K562 (cell line): Measurements from ENCODE around the gene CARMIL3. TPM values are rescaled to one million over a fixed set of nuclear protein-coding genes. Genes with fewer than 3 reads are reported as not detected.
"Not testable (repeated sequence)": the region's sequence is repeated elsewhere in the genome, so short reads cannot be mapped to it uniquely, and the experiment has no call there.

ENCODE experiments used
- ATAC-seq: fragments of 200-7000 bp; cut with Tn5 transposase; 3 replicates; pipeline ENCODE4 v1.9.1; 2020; ENCODE audit warnings: moderate library complexity
- BruUV-seq: library from RNA; stranded (reverse); fragments of 400-500 nt; replicated peaks from 2 replicates; lab custom pipeline; 2021; lab: Mats Ljungman, UMichigan
- CTCF ChIA-PET: fragments of 300-600 bp; formaldehyde crosslinking; extraction: SDS; loops from one replicate; lab custom pipeline; 2021; ENCODE audit warnings: low intra/inter-chr PET ratio; lab: Yijun Ruan, JAX
- POLR2A ChIA-PET: fragments of 300-600, 350-650 bp; sonication (Branson Sonifier 250); formaldehyde crosslinking; extraction: SDS; loops from one replicate; lab custom pipeline; 2021; ENCODE audit warnings: antibody characterized with exemption, inconsistent platforms; lab: Yijun Ruan, JAX
- DNase-seq, 4 experiments: peaks; one replicate each; pipeline versions ENCODE4 v3.0.0 to v3.0.0-alpha.2; 2011 to 2018; ENCODE audit warnings: low spot score in 3 of 4, mixed read lengths in 3 of 4; ENCODE audit errors: extremely low read depth in 1 of 4
- FAIRE-seq: peaks from 2 replicates; lab custom pipeline; 2011; peaks lifted over from hg19 to GRCh38; lab: Jason Lieb, UNC
- H2AFZ ChIP-seq: 2 replicates; pipeline ENCODE4 v1.6.0; 2011; ENCODE audit warnings: low read depth, low read length, control low read depth, inconsistent platforms
- H3K27ac ChIP-seq: fragments of 200-600 bp; 3 replicates; pipeline ENCODE4 v1.8.0; 2011; ENCODE audit warnings: low read depth, mild to moderate bottlenecking, control low read depth, inconsistent platforms, low read length, moderate library complexity, mixed read lengths; ENCODE audit errors: extremely low read depth
- H3K27me3 ChIP-seq, 2 experiments: fragments of 300-600 bp in 1 of 2; 2 replicates in 1 of 2; 3 replicates in 1 of 2; pipeline versions ENCODE4 v1.6.0 to v1.8.0; 2011; ENCODE audit warnings: inconsistent platforms in 2 of 2, low read length in 2 of 2, mild to moderate bottlenecking in 1 of 2, mixed read lengths in 1 of 2, moderate library complexity in 1 of 2; ENCODE audit not compliant: control insufficient read depth in 2 of 2, insufficient read depth in 2 of 2
- H3K36me3 ChIP-seq: fragments of 300-600 bp; 3 replicates; pipeline ENCODE4 v1.8.0; 2011; ENCODE audit warnings: mild to moderate bottlenecking, low read length, inconsistent platforms; ENCODE audit not compliant: control insufficient read depth, insufficient read depth
- H3K4me1 ChIP-seq, 2 experiments: fragments of 200-600 bp in 1 of 2; replicated peaks in 1 of 2; 2 replicates in 1 of 2; 3 replicates in 1 of 2; pipeline versions ENCODE4 v1.5.1 to v1.8.0; 2011; ENCODE audit warnings: inconsistent platforms in 2 of 2, low read length in 2 of 2, mild to moderate bottlenecking in 1 of 2, mixed read lengths in 1 of 2, moderate library complexity in 1 of 2; ENCODE audit not compliant: control insufficient read depth in 2 of 2, insufficient read depth in 2 of 2
- H3K4me2 ChIP-seq: 2 replicates; pipeline ENCODE4 v1.6.1; 2011; ENCODE audit warnings: low read length, control low read depth, inconsistent platforms, mixed read lengths; ENCODE audit not compliant: insufficient read depth
- H3K4me3 ChIP-seq: fragments of 200-600 bp; sonication (generic), shearing (Covaris generic); 2 replicates; pipeline ENCODE4 v1.5.1; 2016; ENCODE audit warnings: control low read depth, inconsistent platforms
- H3K79me2 ChIP-seq: fragments of 200-600 bp; 3 replicates; pipeline ENCODE4 v1.8.0; 2011; ENCODE audit warnings: low read length, inconsistent platforms; ENCODE audit not compliant: control insufficient read depth, insufficient read depth
- H3K9ac ChIP-seq, 2 experiments: 2 replicates each; pipeline versions ENCODE4 v1.6.0 to v1.6.1; 2011; ENCODE audit warnings: low read depth in 2 of 2, low read length in 2 of 2, control low read depth in 1 of 2, inconsistent platforms in 1 of 2, mild to moderate bottlenecking in 1 of 2, mixed read lengths in 1 of 2; ENCODE audit not compliant: insufficient read depth in 1 of 2
- H3K9me1 ChIP-seq: one replicate; pipeline ENCODE4 v1.6.0; 2011; ENCODE audit warnings: inconsistent platforms, mild to moderate bottlenecking, low read length, moderate library complexity; ENCODE audit not compliant: control insufficient read depth, insufficient read depth
- H3K9me3 ChIP-seq: replicated peaks from 2 replicates; pipeline ENCODE4 v1.5.1; 2011; ENCODE audit warnings: low read depth, low read length, inconsistent platforms; ENCODE audit not compliant: control insufficient read depth, insufficient read depth
- H4K20me1 ChIP-seq: replicated peaks from 2 replicates; pipeline ENCODE4 v1.6.1; 2011; ENCODE audit warnings: low read length, inconsistent platforms, mixed read lengths; ENCODE audit not compliant: control insufficient read depth, insufficient read depth
- CEBPG ChIP-seq, 3 experiments: fragments of 200-800 bp in 1 of 3; sonication (Bioruptor generic) in 1 of 3; sonication (generic) in 1 of 3; formaldehyde crosslinking in 1 of 3; IDR thresholded peaks in 2 of 3; conservative IDR thresholded peaks in 1 of 3; 2 replicates each; pipeline versions ENCODE4 v1.6.1 to v1.8.0; 2016 to 2022; ENCODE audit warnings: missing compliant biosample characterization in 2 of 3, missing genetic modification characterization in 2 of 3, mild to moderate bottlenecking in 1 of 3, missing genetic modification reagents in 1 of 3
- GMEB1 ChIP-seq: fragments of 250-450 bp; sonication (Bioruptor Pico); IDR thresholded peaks from 2 replicates; pipeline ENCODE4 v1.4.0; 2020; ENCODE audit warnings: mild to moderate bottlenecking
- IRF2 ChIP-seq: sonication (generic); formaldehyde crosslinking; IDR thresholded peaks from 2 replicates; pipeline ENCODE4 v1.8.1; 2022; ENCODE audit warnings: mild to moderate bottlenecking, missing genetic modification reagents
- SOX6 ChIP-seq: fragments of 450-650 bp; IDR thresholded peaks from 2 replicates; pipeline ENCODE4 v1.6.1; 2014; ENCODE audit warnings: mild to moderate bottlenecking
- SREBF2 ChIP-seq: sonication (generic); formaldehyde crosslinking; IDR thresholded peaks from 2 replicates; pipeline ENCODE4 v1.4.0; 2020; ENCODE audit warnings: mild to moderate bottlenecking, missing genetic modification reagents
- TCF3 ChIP-seq: sonication (generic); formaldehyde crosslinking; IDR thresholded peaks from 2 replicates; pipeline ENCODE4 v1.4.0; 2020; ENCODE audit warnings: mild to moderate bottlenecking, missing genetic modification reagents
- TEAD4 ChIP-seq, 2 experiments: sonication (generic) in 1 of 2; formaldehyde crosslinking in 1 of 2; IDR thresholded peaks; 2 replicates each; pipeline versions ENCODE4 v1.6.1 to v1.8.0; 2012 to 2022; ENCODE audit warnings: borderline replicate concordance in 1 of 2, inconsistent platforms in 1 of 2, low read length in 1 of 2, mild to moderate bottlenecking in 1 of 2, missing genetic modification reagents in 1 of 2
- ZNF717 ChIP-seq: fragments of 250-450 bp; sonication (Bioruptor Pico); IDR thresholded peaks from 2 replicates; pipeline ENCODE4 v1.5.0; 2021
- WGBS: fragments of 100-300 bp; shearing (Covaris generic); methylation state at CpG from one replicate; pipeline ENCODE4 v1.1.6; 2016; ENCODE audit warnings: low coverage, mixed read lengths; ENCODE audit not compliant: insufficient coverage; ENCODE audit errors: missing lambda C conversion rate; 5-methylcytosine and 5-hydroxymethylcytosine counted together
- in situ Hi-C: fragments of 300-500 bp; cut with MboI; formaldehyde crosslinking; loops from 4 replicates; pipeline ENCODE4 v1.15.0; 2018; ENCODE audit warnings: inconsistent platforms, mixed read lengths
- intact Hi-C: fragments of 100-400 bp; cut with micrococcal nuclease; formaldehyde crosslinking; loops from 2 replicates; pipeline ENCODE4 v1.14.2; 2022
- polyA plus RNA-seq, 8 experiments: library from polyadenylated mRNA; depleted of rRNA in 4 of 8; stranded (reverse) in 5 of 8; unstranded in 3 of 8; fragments of >200 nt; fragmentation: Nextera tagmentation in 2 of 8; fragmentation: Illumina TruSeq in 1 of 8; extraction: Ambion mirVana in 2 of 8; extraction: Trizol in 1 of 8; gene quantifications; 2 replicates each; pipeline versions ENCODE4 v1.2.1 to v1.2.3, GENCODE V29; 2011 to 2014; ENCODE audit warnings: inconsistent platforms in 1 of 8, missing spikeins in 1 of 8
- total RNA-seq, 7 experiments: library from RNA; depleted of rRNA in 6 of 7; stranded (reverse); fragments of >200 nt in 6 of 7; fragmentation: Illumina TruSeq in 2 of 7; extraction: Trizol in 2 of 7; gene quantifications; 2 replicates each; pipeline versions ENCODE4 v1.2.1 to v1.2.3, GENCODE V29; 2011 to 2021; ENCODE audit warnings: low replicate concordance in 1 of 7

CARMIL3 gene
- total and polyA plus RNA-seq, 9 of the 15 experiments (the other 6 are each of a cell fraction or from before 2014, with no cell fraction given) = 0.01 to 0.11 (median 0.05) TPM; not detected in 5

GRCh38 chr14:24032727-24033418 lies 18.9 kb upstream of the CARMIL3 start (continued):
- no peak for TF ChIP-seq GMEB1 (CRISPR knock-in tag)
- TF ChIP-seq ZNF717 (CRISPR knock-in tag) = no peak
- TF ChIP-seq TCF3 = peak; percentile 47
- no peak for TF ChIP-seq CEBPG (CRISPR knock-in tag; IDR thresholded peaks at IDR 0.05)
- TF ChIP-seq CEBPG (tag; conservative IDR thresholded peaks at IDR 0.05 in 1 of 2, IDR thresholded peaks at IDR 0.05 in 1 of 2) = peak; percentile 15 to 47; a peak in 1 of 4 replicates
- peak; percentile 55 for TF ChIP-seq TEAD4 (IDR thresholded peaks at IDR 0.05; ENCODE audit: low read length)
- TF ChIP-seq TEAD4 (CRISPR knock-in tag; IDR thresholded peaks at IDR 0.05; ENCODE audit: borderline replicate concordance) = no peak
- no peak for TF ChIP-seq IRF2
- TF ChIP-seq SOX6 = 0 out of 2 replicates have a peak, but pooled peaks have one; percentile 12
- no peak for TF ChIP-seq SREBF2 (CRISPR knock-in tag)
- TF ChIP-seq, all 486 proteins: peak for 13

- H2AFZ ChIP-seq, intact Hi-C loops, ATAC-seq, H3K79me2 ChIP-seq, H3K27ac ChIP-seq, H3K9me3 ChIP-seq, H3K9me1 ChIP-seq, H3K4me3 ChIP-seq, FAIRE-seq, H3K9ac ChIP-seq, CTCF ChIA-PET, H3K4me2 ChIP-seq, BruUV-seq, POLR2A ChIA-PET, H4K20me1 ChIP-seq, DNase-seq, H3K36me3 ChIP-seq, H3K4me1 ChIP-seq, H3K27me3 ChIP-seq, in situ Hi-C loops: not testable (repeated sequence)
- whole genome bisulfite sequencing = 7% methylated on average over 2 of the region's 4 CpGs
These were observed 16.0 kb upstream of the CARMIL3 start for GRCh38 chr14:24035769-24036168.
